K562 treated with DMSO at 1 percent for 4 hours (cell line): ENCODE data around the gene ZNF76. TPM values are rescaled to one million over a fixed set of nuclear protein-coding genes. Genes with fewer than 3 reads are reported as not detected.

Experiments used
- total RNA-seq: library from RNA; unstranded; fragments of 300-600 nt; gene quantifications from 2 replicates; pipeline ENCODE4 v1.2.3, GENCODE V29; 2022; ENCODE audit not compliant: insufficient read depth

ZNF76 gene
- total RNA-seq, result 17.6 and 21.2 TPM in 2 replicates

GRCh38 chr6:35259194-35259947, at the start of gene ZNF76:
TSS of gene ZNF76 (plus strand) at chr6:35259735. CDS start at chr6:35281152, 21,417 bp downstream.

DNA sequence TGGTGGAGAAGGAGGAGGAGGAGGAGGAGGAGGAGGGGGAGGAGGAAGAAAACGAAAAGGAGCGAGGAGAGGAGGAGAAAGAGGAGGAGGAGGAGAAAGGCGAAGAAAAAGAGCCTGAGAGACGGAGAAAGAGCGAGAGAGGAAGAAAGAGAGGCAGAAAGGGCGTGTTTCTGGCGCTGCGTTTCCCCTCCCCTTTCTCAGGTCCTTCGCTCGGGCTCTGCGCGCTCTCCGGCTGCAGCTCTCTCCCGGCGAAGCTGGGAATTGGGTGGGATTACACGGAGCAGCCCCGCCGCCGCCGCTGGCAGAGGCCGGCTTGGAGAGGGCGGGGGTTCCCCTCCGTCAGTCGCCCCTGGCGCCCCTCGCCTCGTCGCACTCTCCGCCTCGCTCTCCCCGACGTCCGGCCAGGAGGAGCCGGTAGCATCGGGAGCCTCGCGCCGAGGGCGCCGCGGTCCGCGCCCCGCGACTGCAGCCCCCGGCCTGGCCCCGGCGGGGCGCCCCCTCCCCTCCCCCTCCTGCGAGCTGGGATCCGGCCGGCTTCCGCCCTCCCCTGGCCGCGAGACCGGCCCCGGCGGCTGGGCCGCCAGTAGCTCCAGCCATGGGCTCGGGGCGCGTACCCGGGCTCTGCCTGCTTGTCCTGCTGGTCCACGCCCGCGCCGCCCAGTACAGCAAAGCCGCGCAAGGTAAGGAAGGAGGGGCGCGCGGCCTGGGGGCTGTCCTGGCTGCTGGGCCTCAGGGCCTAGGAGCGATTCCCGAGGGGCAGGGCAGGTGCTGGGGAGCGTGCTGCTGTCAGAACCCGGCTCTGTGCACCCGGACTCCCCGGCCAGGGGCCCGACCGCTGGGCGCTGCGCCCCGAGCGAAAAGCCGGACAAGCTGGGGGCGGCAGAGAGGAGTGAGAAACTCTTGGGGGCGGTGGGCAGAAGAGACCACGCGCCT, 45.4 kb upstream of the ZNF76 start, which contains the start of gene SCUBE3:
TSS of gene SCUBE3 (plus strand) at position 133 of the 933 bp plus-strand sequence. CDS start at position 596, 463 bp downstream.

DNA sequence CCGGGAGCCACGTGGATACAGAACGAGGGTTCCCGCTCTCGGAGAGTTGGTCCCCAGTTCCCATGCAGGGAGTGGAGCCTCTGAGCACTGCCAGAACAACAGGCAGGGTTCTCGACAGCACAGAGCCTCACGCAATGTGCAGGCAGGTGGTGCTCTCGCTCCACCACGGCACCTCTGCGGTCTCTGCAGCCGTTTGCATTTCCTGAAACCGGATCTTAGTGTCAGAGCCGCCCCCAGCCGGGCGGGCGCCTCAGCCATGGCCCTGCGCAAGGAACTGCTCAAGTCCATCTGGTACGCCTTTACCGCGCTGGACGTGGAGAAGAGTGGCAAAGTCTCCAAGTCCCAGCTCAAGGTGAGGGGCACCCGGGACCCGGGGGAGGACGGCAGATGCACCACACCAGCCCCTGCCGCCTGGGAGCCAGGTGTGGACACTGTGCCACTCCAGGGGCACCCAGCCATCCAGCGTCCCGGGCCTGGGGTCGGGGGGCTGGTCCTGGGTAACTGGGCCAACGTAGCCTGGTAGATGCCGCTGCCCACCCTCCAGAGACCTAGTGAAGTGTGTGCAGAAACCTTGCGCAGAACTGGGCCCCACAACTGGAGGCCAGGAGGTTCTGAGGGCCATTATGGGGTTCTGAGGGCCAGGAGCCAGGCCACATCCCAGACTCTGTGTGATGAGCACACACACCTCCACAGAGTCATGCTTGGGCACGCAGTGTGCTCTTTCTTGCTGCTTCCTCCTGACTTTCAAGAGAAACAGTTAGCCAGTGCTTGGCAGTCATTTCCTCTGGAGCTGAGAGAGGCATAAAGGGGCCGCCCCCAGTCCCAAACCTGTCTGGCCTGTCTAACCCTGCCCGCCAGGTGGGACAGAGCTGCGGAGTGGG, 38.3 kb downstream of the ZNF76 start, which contains the start of gene DEF6:
TSS of gene DEF6 (plus strand) at position 218 of the 881 bp plus-strand sequence. CDS start at position 257, 39 bp downstream.

DNA sequence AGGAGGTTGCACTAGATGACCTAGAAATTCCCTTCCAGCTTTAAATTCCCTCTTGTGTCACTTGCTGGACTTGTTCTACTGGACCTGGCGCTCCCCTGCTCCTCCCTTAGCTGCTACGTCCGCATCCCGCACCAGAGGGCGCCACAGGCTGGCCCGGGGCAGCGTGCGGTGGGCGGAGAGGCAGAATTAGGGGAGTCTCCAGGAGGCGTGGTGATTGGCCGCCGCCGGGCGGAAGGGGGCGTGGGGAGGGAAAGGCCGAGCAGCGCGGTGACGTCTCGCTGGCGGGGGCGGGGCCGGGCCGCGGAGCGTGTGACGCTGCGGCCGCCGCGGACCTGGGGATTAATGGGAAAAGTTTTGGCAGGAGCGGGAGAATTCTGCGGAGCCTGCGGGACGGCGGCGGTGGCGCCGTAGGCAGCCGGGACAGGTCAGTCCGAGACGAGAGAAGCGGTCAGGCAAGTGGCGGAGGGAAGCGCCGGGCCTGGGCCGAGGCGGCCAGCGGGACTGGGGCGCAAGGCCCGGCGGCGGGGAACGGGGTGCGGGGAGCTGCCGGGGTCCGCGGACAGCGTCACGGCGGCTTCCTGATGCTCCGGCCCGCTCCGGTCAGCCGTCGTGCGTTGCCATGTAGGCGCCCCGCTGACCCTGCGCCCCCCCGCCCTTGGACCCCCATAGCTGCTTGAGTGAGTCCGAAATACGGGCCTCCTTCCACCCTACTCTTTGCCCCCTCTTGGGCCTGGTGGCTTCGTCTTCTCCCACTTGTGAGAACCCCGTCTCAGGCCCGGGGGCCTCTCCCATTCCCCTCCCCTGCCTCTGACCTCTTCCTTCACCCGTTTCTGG, 82.9 kb downstream of the ZNF76 start, which contains the start of gene PPARD:
TSS of gene PPARD (plus strand) at position 301 of the 834 bp plus-strand sequence. CDS start 68,530 bp downstream, outside the sequence.

Other genes starting within 250 kb of the ZNF76 start
- gene TCP11, start 118.4 kb upstream of the ZNF76 start, total RNA-seq, result not detected in 2 replicates
- gene SCUBE3, start 45.8 kb upstream of the ZNF76 start, total RNA-seq, result 0.10 TPM in 1 of 2 replicates, not detected in the other
- 31.8 and 38.8 TPM in 2 replicates for gene DEF6, start 38.1 kb downstream of the ZNF76 start, total RNA-seq
- 31.9 and 41.0 TPM in 2 replicates for gene PPARD, start 82.8 kb downstream of the ZNF76 start, total RNA-seq
- 11.7 and 14.6 TPM in 2 replicates for gene FANCE, start 192.6 kb downstream of the ZNF76 start, total RNA-seq
- 3,352 and 3,520 TPM in 2 replicates for gene RPL10A, start 208.7 kb downstream of the ZNF76 start, total RNA-seq
- gene TEAD3, start 237.3 kb downstream of the ZNF76 start, total RNA-seq, result 8.9 and 9.2 TPM in 2 replicates